ENCODE measurements around the gene OXNAD1.
A peak's percentile ranks its signal among the peaks of the same experiment; 100 is the strongest.

The OXNAD1 gene

DNA sequence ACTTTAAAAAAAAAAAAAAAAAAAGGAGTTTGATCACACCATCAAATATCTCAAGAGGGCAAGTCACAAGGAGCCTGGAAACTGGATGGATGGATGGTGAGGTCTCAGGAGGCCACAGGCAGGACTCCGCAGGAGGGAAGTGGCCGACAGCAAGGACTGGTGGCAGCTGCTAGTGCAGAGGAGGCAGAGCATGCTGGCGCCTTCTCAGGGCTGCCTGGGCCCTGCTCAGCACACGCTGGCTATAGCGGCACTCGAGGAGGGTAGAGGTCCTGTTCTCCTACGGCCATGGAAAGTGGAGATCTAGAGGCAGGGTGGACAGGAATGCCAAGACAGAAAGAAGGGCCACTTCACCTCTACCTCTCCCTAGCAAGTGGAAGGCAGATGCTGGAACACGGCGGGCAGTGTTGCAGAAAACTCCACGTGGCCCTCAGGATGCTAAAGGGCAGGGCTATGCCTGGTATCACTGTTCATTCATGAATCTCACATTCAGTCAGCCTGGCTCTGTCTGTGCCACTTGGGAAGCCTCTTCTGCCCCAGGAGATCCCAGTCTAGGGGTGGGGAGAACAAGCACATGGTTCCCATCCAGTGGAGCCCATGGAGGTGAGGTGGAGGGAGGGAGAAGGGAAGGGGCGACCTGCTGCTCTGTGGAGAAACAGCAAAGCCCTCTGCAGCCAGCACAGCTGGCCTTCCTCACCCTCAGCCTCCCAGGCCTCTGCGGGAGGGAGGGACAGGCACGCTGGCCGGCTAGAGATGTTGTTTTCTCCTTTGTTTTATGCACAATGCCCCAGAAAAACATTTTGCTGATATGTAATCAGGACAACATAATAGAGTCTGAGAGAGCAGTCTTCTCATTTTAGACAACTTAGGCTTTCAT is 71.0 kb downstream of the OXNAD1 start:
- TF ChIP-seq CTCF (conservative IDR thresholded peaks at IDR 0.05; ENCODE audit: low read depth): no peak
- CTCF ChIA-PET: no interaction called here
- no peak overlapping the region for H3K27ac ChIP-seq
- POLR2A ChIA-PET (ENCODE audit: low non-redundant PET): no interaction called here
- no peak for DNase-seq (ENCODE audit: low spot score)

GRCh38 chr3:16336825-16337224 is 71.8 kb downstream of the OXNAD1 start:
- no peak for TF ChIP-seq CTCF (conservative IDR thresholded peaks at IDR 0.05; ENCODE audit: low read depth)
- POLR2A ChIA-PET (ENCODE audit: low non-redundant PET): no interaction called here
- DNase-seq (ENCODE audit: low spot score): no peak
- CTCF ChIA-PET: interaction anchor here (0.5 kb wide), 1 partner anchor 46 kb away, joined by 3 read pairs; no protein-coding TSS in a partner anchor
- H3K27ac ChIP-seq: no peak overlapping the region

- POLR2A ChIA-PET (ENCODE audit: low non-redundant PET): no interaction called here
- CTCF ChIA-PET: no interaction called here
- no peak for TF ChIP-seq CTCF (conservative IDR thresholded peaks at IDR 0.05; ENCODE audit: low read depth)
- no peak for DNase-seq (ENCODE audit: low spot score)
- H3K27ac ChIP-seq: no peak overlapping the region
Observed at GRCh38 chr3:16337856-16338540, 73.0 kb downstream of the OXNAD1 start.

DNA sequence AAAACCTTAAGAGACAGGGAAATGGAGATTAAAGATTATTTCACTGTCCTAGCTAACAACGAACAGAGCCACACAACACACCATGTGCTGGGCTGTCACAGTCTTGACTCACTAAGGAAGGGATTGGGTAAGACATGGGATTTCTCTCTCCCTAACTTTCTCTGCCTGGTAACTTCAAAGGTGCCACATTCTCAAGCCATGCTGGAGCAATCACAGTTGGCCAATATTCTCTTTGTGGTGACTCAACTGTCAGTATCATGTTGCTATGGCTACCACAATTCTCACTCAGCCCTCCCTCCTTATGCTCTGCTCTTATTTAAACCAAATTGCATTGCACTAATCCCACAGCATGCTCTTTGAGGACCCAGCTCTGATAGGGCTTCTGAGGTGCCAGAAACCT is 74.0 kb downstream of the OXNAD1 start:
- peak; percentile 35 for DNase-seq (ENCODE audit: low spot score)
- CTCF ChIA-PET: no interaction called here
- POLR2A ChIA-PET (ENCODE audit: low non-redundant PET): no interaction called here
- no peak overlapping the region for H3K27ac ChIP-seq
- no peak for TF ChIP-seq CTCF (conservative IDR thresholded peaks at IDR 0.05; ENCODE audit: low read depth)

DNA sequence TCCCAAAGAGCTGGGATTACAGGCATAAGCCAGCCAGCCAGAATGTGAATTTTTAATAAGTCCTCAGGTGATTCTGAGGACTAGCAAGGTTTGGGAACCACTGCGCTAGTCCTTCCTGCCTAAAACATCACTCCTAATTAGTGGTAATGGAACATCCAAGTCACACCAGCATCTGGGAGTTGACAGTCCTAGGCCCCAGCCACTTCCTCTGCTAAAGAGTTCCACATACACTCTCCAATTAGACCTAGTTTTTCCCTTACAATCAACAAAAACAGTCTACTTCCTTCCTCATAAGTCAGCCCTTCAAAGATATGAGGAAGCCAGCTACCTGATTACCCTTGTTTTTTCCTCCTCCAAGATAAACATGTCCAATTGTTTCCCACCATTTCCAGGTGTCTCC is 78.1 kb downstream of the OXNAD1 start:
- no peak for DNase-seq (ENCODE audit: low spot score)
- POLR2A ChIA-PET (ENCODE audit: low non-redundant PET): no interaction called here
- CTCF ChIA-PET: no interaction called here
- H3K27ac ChIP-seq: no peak overlapping the region
- TF ChIP-seq CTCF (conservative IDR thresholded peaks at IDR 0.05; ENCODE audit: low read depth): no peak

DNA sequence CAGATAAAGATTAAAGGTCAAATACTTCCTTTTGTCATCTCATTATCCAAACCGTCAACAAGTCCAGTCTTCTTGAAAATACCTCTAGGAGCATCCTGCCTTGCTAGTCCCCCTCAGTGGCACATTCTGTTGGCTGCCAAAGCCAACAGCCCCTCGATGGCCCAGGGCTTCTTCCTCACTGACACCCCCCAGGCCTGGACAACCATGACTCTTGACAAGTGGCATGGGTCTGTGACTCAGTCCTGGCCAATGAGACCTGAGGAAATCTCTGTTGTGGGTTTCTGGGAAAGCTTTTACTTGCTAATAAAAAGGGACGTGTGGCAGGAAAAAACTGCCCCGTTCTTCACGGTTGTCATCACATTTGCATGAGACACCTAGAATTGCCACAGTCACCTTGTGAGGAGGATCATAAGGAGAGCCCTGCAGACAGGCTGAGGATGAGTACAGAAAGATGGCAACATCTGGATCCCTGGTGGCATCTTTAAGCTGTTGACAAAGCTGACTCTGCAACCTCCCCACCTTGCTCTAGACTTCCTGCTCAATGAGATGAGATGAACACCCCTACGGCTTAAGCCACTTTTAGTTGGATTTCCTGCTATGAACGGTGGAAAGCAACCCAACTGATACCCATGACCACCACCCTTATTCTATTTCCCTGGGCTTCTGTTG is 81.5 kb downstream of the OXNAD1 start:
- TF ChIP-seq CTCF (conservative IDR thresholded peaks at IDR 0.05; ENCODE audit: low read depth): no peak
- no peak overlapping the region for H3K27ac ChIP-seq
- DNase-seq (ENCODE audit: low spot score): no peak
- ChIA-PET POLR2A (ENCODE audit: low non-redundant PET) (no interaction called here), CTCF (no interaction called here)

Measured in RWPE1 (cell line).